ENCODE measurements around the gene SMG6.

The SMG6 gene

DNA sequence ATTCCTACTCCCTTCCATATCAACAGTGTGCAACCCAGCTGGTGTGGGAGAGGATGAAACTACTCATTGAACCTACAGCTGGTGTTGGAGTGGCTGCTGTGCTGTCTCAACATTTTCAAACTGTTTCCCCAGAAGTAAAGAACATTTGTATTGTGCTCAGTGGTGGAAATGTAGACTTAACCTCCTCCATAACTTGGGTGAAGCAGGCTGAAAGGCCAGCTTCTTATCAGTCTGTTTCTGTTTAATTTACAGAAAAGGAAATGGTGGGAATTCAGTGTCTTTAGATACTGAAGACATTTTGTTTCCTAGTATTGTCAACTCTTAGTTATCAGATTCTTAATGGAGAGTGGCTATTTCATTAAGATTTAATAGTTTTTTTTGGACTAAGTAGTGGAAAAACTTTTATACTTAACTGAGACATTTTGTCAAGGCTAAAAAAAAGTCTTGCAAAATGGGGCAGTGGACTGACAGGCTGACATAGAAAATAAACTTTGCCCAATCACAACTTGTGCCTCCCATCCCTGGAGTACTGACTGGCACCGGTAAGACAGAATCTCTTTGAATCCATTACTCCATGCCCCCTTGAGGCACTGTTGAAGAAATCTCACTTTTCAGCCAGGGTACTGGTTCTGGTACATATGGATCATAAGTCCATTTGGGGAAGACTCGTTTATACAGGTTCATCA is 20.2 kb upstream of the SMG6 start:
- Histone ChIP-seq H3K36me3 (ENCODE audit: insufficient read depth, low read length) (peaks cover 73% of the 10 kb centered on the region), H2AFZ (ENCODE audit: low read length) (no peak overlapping the region)

DNA sequence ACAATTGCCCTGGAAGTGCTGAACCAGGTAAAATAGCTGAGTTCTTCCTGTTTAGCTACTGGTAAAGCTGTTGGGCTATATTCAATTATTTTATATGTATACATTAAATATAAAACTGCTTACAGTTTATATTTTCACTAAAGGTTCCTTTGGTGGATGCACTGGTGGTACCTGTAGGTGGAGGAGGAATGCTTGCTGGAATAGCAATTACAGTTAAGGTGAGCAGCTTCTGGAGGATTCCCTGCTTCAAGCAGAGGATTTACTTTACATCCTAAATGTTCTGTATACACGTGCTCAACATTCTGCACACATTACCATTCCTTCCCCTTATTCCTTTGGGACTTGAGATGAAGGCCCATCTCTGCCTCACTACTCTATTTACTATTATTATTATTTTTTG is 17.8 kb upstream of the SMG6 start:
- Histone ChIP-seq H3F3A (ENCODE audit: insufficient read depth, low read length) (no peaks in the 10 kb centered on the region), H2AFZ (ENCODE audit: low read length) (no peak overlapping the region), H3K4me3 (ENCODE audit: low read depth, low read length, poor library complexity, severe bottlenecking) (no peak overlapping the region), H3K9me2 (ENCODE audit: low read depth, low read length) (no peaks in the 10 kb centered on the region), H3K27me3 (ENCODE audit: insufficient read depth, low read length) (no peaks in the 10 kb centered on the region), H3K27ac (ENCODE audit: low read depth, low read length, poor library complexity, severe bottlenecking) (no peak overlapping the region), H3K9me3 (ENCODE audit: low read length) (no peaks in the 10 kb centered on the region), H3K4me1 (ENCODE audit: insufficient read depth, low read length, severe bottlenecking) (no peaks in the 10 kb centered on the region), H3K79me2 (ENCODE audit: insufficient read depth, low read length) (no peaks in the 10 kb centered on the region), H3K9ac (ENCODE audit: low read length) (no peak overlapping the region), H3K36me3 (ENCODE audit: insufficient read depth, low read length) (peaks cover 52% of the 10 kb centered on the region), H4K20me1 (ENCODE audit: insufficient read depth, low read length) (no peaks in the 10 kb centered on the region), H3K4me2 (ENCODE audit: low read length) (no peak overlapping the region)
- no peak for TF ChIP-seq EZH2 (IDR thresholded peaks at IDR 0.05; ENCODE audit: borderline replicate concordance, low read length)
- TF ChIP-seq, protein P1, sequence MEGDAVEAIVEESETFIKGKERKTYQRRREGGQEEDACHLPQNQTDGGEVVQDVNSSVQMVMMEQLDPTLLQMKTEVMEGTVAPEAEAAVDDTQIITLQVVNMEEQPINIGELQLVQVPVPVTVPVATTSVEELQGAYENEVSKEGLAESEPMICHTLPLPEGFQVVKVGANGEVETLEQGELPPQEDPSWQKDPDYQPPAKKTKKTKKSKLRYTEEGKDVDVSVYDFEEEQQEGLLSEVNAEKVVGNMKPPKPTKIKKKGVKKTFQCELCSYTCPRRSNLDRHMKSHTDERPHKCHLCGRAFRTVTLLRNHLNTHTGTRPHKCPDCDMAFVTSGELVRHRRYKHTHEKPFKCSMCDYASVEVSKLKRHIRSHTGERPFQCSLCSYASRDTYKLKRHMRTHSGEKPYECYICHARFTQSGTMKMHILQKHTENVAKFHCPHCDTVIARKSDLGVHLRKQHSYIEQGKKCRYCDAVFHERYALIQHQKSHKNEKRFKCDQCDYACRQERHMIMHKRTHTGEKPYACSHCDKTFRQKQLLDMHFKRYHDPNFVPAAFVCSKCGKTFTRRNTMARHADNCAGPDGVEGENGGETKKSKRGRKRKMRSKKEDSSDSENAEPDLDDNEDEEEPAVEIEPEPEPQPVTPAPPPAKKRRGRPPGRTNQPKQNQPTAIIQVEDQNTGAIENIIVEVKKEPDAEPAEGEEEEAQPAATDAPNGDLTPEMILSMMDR (IDR thresholded peaks at IDR 0.05; ENCODE audit: low read length) = no peak

More for the DNA sequence above, 20.2 kb upstream of the SMG6 start:
- Histone ChIP-seq H4K20me1 (ENCODE audit: insufficient read depth, low read length) (no peaks in the 10 kb centered on the region), H3K79me2 (ENCODE audit: insufficient read depth, low read length) (no peaks in the 10 kb centered on the region), H3K27me3 (ENCODE audit: insufficient read depth, low read length) (no peaks in the 10 kb centered on the region), H3F3A (ENCODE audit: insufficient read depth, low read length) (no peaks in the 10 kb centered on the region), H3K4me1 (ENCODE audit: insufficient read depth, low read length, severe bottlenecking) (no peaks in the 10 kb centered on the region), H3K27ac (ENCODE audit: low read depth, low read length, poor library complexity, severe bottlenecking) (no peak overlapping the region), H3K9me3 (ENCODE audit: low read length) (no peaks in the 10 kb centered on the region), H3K4me2 (ENCODE audit: low read length) (no peak overlapping the region), H3K4me3 (ENCODE audit: low read depth, low read length, poor library complexity, severe bottlenecking) (no peak overlapping the region), H3K9me2 (ENCODE audit: low read depth, low read length) (no peaks in the 10 kb centered on the region), H3K9ac (ENCODE audit: low read length) (no peak overlapping the region)
- no peak for TF ChIP-seq EZH2 (IDR thresholded peaks at IDR 0.05; ENCODE audit: borderline replicate concordance, low read length)
- TF ChIP-seq, protein P1 (IDR thresholded peaks at IDR 0.05; ENCODE audit: low read length) = no peak

DNA sequence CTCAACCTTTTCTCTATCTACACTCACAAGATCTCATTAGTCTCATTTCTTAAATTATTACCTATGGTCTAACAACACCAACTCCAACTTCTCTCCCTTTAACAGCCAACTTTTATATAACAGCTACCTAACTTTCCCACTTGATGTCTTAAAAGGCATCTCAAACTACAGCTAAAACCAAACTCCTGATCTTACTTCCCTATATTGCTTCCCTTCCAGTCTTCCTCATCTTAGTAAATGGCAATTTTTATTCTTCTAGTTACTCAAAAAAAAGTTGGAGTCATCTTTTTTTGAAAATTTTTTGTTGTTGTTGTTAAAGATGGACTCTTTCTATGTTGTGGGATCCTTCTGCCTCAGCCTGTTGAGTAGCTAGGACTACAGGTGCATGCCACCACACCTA is 15.5 kb upstream of the SMG6 start:
- Histone ChIP-seq H3K9ac (ENCODE audit: low read length) (no peak overlapping the region), H3K9me2 (ENCODE audit: low read depth, low read length) (no peaks in the 10 kb centered on the region), H2AFZ (ENCODE audit: low read length) (no peak overlapping the region), H4K20me1 (ENCODE audit: insufficient read depth, low read length) (no peaks in the 10 kb centered on the region), H3K27me3 (ENCODE audit: insufficient read depth, low read length) (no peaks in the 10 kb centered on the region), H3K79me2 (ENCODE audit: insufficient read depth, low read length) (no peaks in the 10 kb centered on the region), H3K9me3 (ENCODE audit: low read length) (no peaks in the 10 kb centered on the region), H3K4me3 (ENCODE audit: low read depth, low read length, poor library complexity, severe bottlenecking) (no peak overlapping the region), H3F3A (ENCODE audit: insufficient read depth, low read length) (no peaks in the 10 kb centered on the region), H3K4me1 (ENCODE audit: insufficient read depth, low read length, severe bottlenecking) (no peaks in the 10 kb centered on the region), H3K36me3 (ENCODE audit: insufficient read depth, low read length) (peaks cover 28% of the 10 kb centered on the region), H3K27ac (ENCODE audit: low read depth, low read length, poor library complexity, severe bottlenecking) (no peak overlapping the region), H3K4me2 (ENCODE audit: low read length) (no peak overlapping the region)
- TF ChIP-seq, protein P1 (IDR thresholded peaks at IDR 0.05; ENCODE audit: low read length) = no peak
- TF ChIP-seq EZH2 (IDR thresholded peaks at IDR 0.05; ENCODE audit: borderline replicate concordance, low read length) = no peak

Data from OCI-LY1 (cell line).